K562 (cell line): ENCODE results near the gene GTF2I. TPM values are rescaled to one million over a fixed set of nuclear protein-coding genes. Genes with fewer than 3 reads are reported as not detected.
"Not testable (repeated sequence)": the region's sequence is repeated elsewhere in the genome, so short reads cannot be mapped to it uniquely, and the experiment has no call there.

Source experiments
- ATAC-seq: fragments of 200-7000 bp; cut with Tn5 transposase; 3 replicates; pipeline ENCODE4 v1.9.1; 2020; ENCODE audit warnings: moderate library complexity
- BruUV-seq: library from RNA; stranded (reverse); fragments of 400-500 nt; replicated peaks from 2 replicates; lab custom pipeline; 2021; lab: Mats Ljungman, UMichigan
- CTCF ChIA-PET: fragments of 300-600 bp; formaldehyde crosslinking; extraction: SDS; loops from one replicate; lab custom pipeline; 2021; ENCODE audit warnings: low intra/inter-chr PET ratio; lab: Yijun Ruan, JAX
- POLR2A ChIA-PET: fragments of 300-600, 350-650 bp; sonication (Branson Sonifier 250); formaldehyde crosslinking; extraction: SDS; loops from one replicate; lab custom pipeline; 2021; ENCODE audit warnings: antibody characterized with exemption, inconsistent platforms; lab: Yijun Ruan, JAX
- DNase-seq, 4 experiments: peaks; one replicate each; pipeline versions ENCODE4 v3.0.0 to v3.0.0-alpha.2; 2011 to 2018; ENCODE audit warnings: low spot score in 3 of 4, mixed read lengths in 3 of 4; ENCODE audit errors: extremely low read depth in 1 of 4
- FAIRE-seq: peaks from 2 replicates; lab custom pipeline; 2011; peaks lifted over from hg19 to GRCh38; lab: Jason Lieb, UNC
- H2AFZ ChIP-seq: 2 replicates; pipeline ENCODE4 v1.6.0; 2011; ENCODE audit warnings: low read depth, low read length, control low read depth, inconsistent platforms
- H3K27ac ChIP-seq: fragments of 200-600 bp; 3 replicates; pipeline ENCODE4 v1.8.0; 2011; ENCODE audit warnings: low read depth, mild to moderate bottlenecking, control low read depth, inconsistent platforms, low read length, moderate library complexity, mixed read lengths; ENCODE audit errors: extremely low read depth
- H3K27me3 ChIP-seq, 2 experiments: fragments of 300-600 bp in 1 of 2; 2 replicates in 1 of 2; 3 replicates in 1 of 2; pipeline versions ENCODE4 v1.6.0 to v1.8.0; 2011; ENCODE audit warnings: inconsistent platforms in 2 of 2, low read length in 2 of 2, mild to moderate bottlenecking in 1 of 2, mixed read lengths in 1 of 2, moderate library complexity in 1 of 2; ENCODE audit not compliant: control insufficient read depth in 2 of 2, insufficient read depth in 2 of 2
- H3K36me3 ChIP-seq: fragments of 300-600 bp; 3 replicates; pipeline ENCODE4 v1.8.0; 2011; ENCODE audit warnings: mild to moderate bottlenecking, low read length, inconsistent platforms; ENCODE audit not compliant: control insufficient read depth, insufficient read depth
- H3K4me1 ChIP-seq, 2 experiments: fragments of 200-600 bp in 1 of 2; replicated peaks in 1 of 2; 2 replicates in 1 of 2; 3 replicates in 1 of 2; pipeline versions ENCODE4 v1.5.1 to v1.8.0; 2011; ENCODE audit warnings: inconsistent platforms in 2 of 2, low read length in 2 of 2, mild to moderate bottlenecking in 1 of 2, mixed read lengths in 1 of 2, moderate library complexity in 1 of 2; ENCODE audit not compliant: control insufficient read depth in 2 of 2, insufficient read depth in 2 of 2
- H3K4me2 ChIP-seq: 2 replicates; pipeline ENCODE4 v1.6.1; 2011; ENCODE audit warnings: low read length, control low read depth, inconsistent platforms, mixed read lengths; ENCODE audit not compliant: insufficient read depth
- H3K4me3 ChIP-seq: fragments of 200-600 bp; sonication (generic), shearing (Covaris generic); 2 replicates; pipeline ENCODE4 v1.5.1; 2016; ENCODE audit warnings: control low read depth, inconsistent platforms
- H3K79me2 ChIP-seq: fragments of 200-600 bp; 3 replicates; pipeline ENCODE4 v1.8.0; 2011; ENCODE audit warnings: low read length, inconsistent platforms; ENCODE audit not compliant: control insufficient read depth, insufficient read depth
- H3K9ac ChIP-seq, 2 experiments: 2 replicates each; pipeline versions ENCODE4 v1.6.0 to v1.6.1; 2011; ENCODE audit warnings: low read depth in 2 of 2, low read length in 2 of 2, control low read depth in 1 of 2, inconsistent platforms in 1 of 2, mild to moderate bottlenecking in 1 of 2, mixed read lengths in 1 of 2; ENCODE audit not compliant: insufficient read depth in 1 of 2
- H3K9me1 ChIP-seq: one replicate; pipeline ENCODE4 v1.6.0; 2011; ENCODE audit warnings: inconsistent platforms, mild to moderate bottlenecking, low read length, moderate library complexity; ENCODE audit not compliant: control insufficient read depth, insufficient read depth
- H3K9me3 ChIP-seq: replicated peaks from 2 replicates; pipeline ENCODE4 v1.5.1; 2011; ENCODE audit warnings: low read depth, low read length, inconsistent platforms; ENCODE audit not compliant: control insufficient read depth, insufficient read depth
- H4K20me1 ChIP-seq: replicated peaks from 2 replicates; pipeline ENCODE4 v1.6.1; 2011; ENCODE audit warnings: low read length, inconsistent platforms, mixed read lengths; ENCODE audit not compliant: control insufficient read depth, insufficient read depth
- POLR2G ChIP-seq: fragments of 200-400 bp; formaldehyde crosslinking; IDR thresholded peaks from 2 replicates; pipeline ENCODE4 v1.6.1; 2017; ENCODE audit warnings: low read depth, mild to moderate bottlenecking, antibody characterized with exemption, low read length, moderate library complexity
- RBM25 ChIP-seq: fragments of 200-400 bp; formaldehyde crosslinking; IDR thresholded peaks from 2 replicates; pipeline ENCODE4 v1.6.1; 2018; ENCODE audit warnings: low read length, low read depth, moderate library complexity; ENCODE audit not compliant: severe bottlenecking
- ZNF121 ChIP-seq: sonication (generic); formaldehyde crosslinking; conservative IDR thresholded peaks from 2 replicates; pipeline ENCODE4 v1.8.0; 2022; ENCODE audit warnings: missing genetic modification reagents
- ZNF561 ChIP-seq: fragments of 450-650 bp; formaldehyde crosslinking; conservative IDR thresholded peaks from 2 replicates; pipeline ENCODE4 v1.4.0; 2020; ENCODE audit warnings: mild to moderate bottlenecking, moderate library complexity
- WGBS: fragments of 100-300 bp; shearing (Covaris generic); methylation state at CpG from one replicate; pipeline ENCODE4 v1.1.6; 2016; ENCODE audit warnings: low coverage, mixed read lengths; ENCODE audit not compliant: insufficient coverage; ENCODE audit errors: missing lambda C conversion rate; 5-methylcytosine and 5-hydroxymethylcytosine counted together
- in situ Hi-C: fragments of 300-500 bp; cut with MboI; formaldehyde crosslinking; loops from 4 replicates; pipeline ENCODE4 v1.15.0; 2018; ENCODE audit warnings: inconsistent platforms, mixed read lengths
- intact Hi-C: fragments of 100-400 bp; cut with micrococcal nuclease; formaldehyde crosslinking; loops from 2 replicates; pipeline ENCODE4 v1.14.2; 2022
- polyA plus RNA-seq, 8 experiments: library from polyadenylated mRNA; depleted of rRNA in 4 of 8; stranded (reverse) in 5 of 8; unstranded in 3 of 8; fragments of >200 nt; fragmentation: Nextera tagmentation in 2 of 8; fragmentation: Illumina TruSeq in 1 of 8; extraction: Ambion mirVana in 2 of 8; extraction: Trizol in 1 of 8; gene quantifications; 2 replicates each; pipeline versions ENCODE4 v1.2.1 to v1.2.3, GENCODE V29; 2011 to 2014; ENCODE audit warnings: inconsistent platforms in 1 of 8, missing spikeins in 1 of 8
- total RNA-seq, 7 experiments: library from RNA; depleted of rRNA in 6 of 7; stranded (reverse); fragments of >200 nt in 6 of 7; fragmentation: Illumina TruSeq in 2 of 7; extraction: Trizol in 2 of 7; gene quantifications; 2 replicates each; pipeline versions ENCODE4 v1.2.1 to v1.2.3, GENCODE V29; 2011 to 2021; ENCODE audit warnings: low replicate concordance in 1 of 7

GTF2I gene
- total and polyA plus RNA-seq, 9 of the 15 experiments (the other 6 are each of a cell fraction or from before 2014, with no cell fraction given) = 8.4 to 161 (median 90.0) TPM

GRCh38 chr7:74704419-74704818, 46.9 kb downstream of the GTF2I start:
- DNase-seq, CTCF ChIA-PET, H3K4me2 ChIP-seq, H2AFZ ChIP-seq, H3K9ac ChIP-seq, H3K9me1 ChIP-seq, H3K4me1 ChIP-seq, BruUV-seq, ATAC-seq, H3K27me3 ChIP-seq, H4K20me1 ChIP-seq, intact Hi-C loops, FAIRE-seq, H3K27ac ChIP-seq, H3K79me2 ChIP-seq, H3K4me3 ChIP-seq, H3K9me3 ChIP-seq: not testable (repeated sequence)
- in situ Hi-C loops = loop anchor here (25.0 kb wide), 2 partner anchors 158 to 508 kb away; partner anchors contain the start of gene GTF2IRD2
- peaks cover 93% of the 10 kb centered on the region for H3K36me3 ChIP-seq
- WGBS = 89% methylated on average over 6 of the region's 6 CpGs
- POLR2A ChIA-PET = interaction anchor here (0.7 kb wide), 1 partner anchor 8 kb away, joined by 3 read pairs; no protein-coding TSS in a partner anchor
- TF ChIP-seq ZNF121 (peak; percentile 95), RBM25 (peak; percentile 38)

DNA sequence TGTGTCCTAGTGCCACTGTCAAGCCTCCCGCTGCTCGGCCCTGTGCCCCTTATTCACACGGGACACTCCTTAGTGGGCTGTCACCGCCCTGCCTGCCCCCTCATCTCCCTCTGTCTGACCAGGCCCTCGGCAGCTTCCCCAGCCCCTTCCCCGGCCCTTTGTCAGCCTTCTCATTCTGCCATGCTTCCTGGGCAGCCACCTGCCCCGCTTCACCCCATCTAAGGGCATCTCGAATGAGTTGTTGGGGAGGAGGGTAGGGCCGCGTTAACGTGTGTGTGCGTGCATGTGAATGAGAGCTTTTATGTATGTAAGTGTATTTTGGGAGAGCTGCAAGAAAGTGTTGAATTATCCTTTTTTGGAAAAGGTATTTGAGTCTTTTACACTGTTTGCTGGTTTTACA, 49.7 kb downstream of the GTF2I start:
- 93% methylated on average over 12 of the region's 12 CpGs for WGBS
- FAIRE-seq (no peak), ATAC-seq (no peak), DNase-seq (no peak)
- BruUV-seq = no TSS peak
- Histone ChIP-seq H3K4me2 (no peak overlapping the region), H3K9ac (peak overlapping the region in 1 of 2 experiments; percentile 48; a peak in 1 of 4 replicates), H3K79me2 (no peaks in the 10 kb centered on the region), H3K9me3 (no peaks in the 10 kb centered on the region), H3K4me3 (no peak overlapping the region), H3K27me3 (no peaks in the 10 kb centered on the region), H3K36me3 (peaks cover 93% of the 10 kb centered on the region), H2AFZ (no peak overlapping the region), H3K4me1 (no peaks in the 10 kb centered on the region), H3K9me1 (no peaks in the 10 kb centered on the region), H3K27ac (no peak overlapping the region), H4K20me1 (no peaks in the 10 kb centered on the region)
- CTCF ChIA-PET = no interaction called here
- in situ Hi-C loops = loop anchor here (25.0 kb wide), 2 partner anchors 155 to 505 kb away; partner anchors contain the start of gene GTF2IRD2
- POLR2A ChIA-PET = no interaction called here
- TF ChIP-seq POLR2G (0 out of 2 replicates have a peak, but pooled peaks have one; percentile 19), ZNF561 (no peak)
- intact Hi-C loops = loop anchor here (5.0 kb wide), 1 partner anchor 80 kb away; no protein-coding TSS in a partner anchor
